HCT116 (cell line): ENCODE results near the gene SLK. TPM values are rescaled to one million over a fixed set of nuclear protein-coding genes. Genes with fewer than 3 reads are reported as not detected.

Experiments used
- ATAC-seq: fragments of 200-7000 bp; cut with Tn5 transposase; 2 replicates; pipeline ENCODE4 v1.9.1; 2020; ENCODE audit warnings: mild to moderate bottlenecking, moderate library complexity
- BruUV-seq: library from RNA; stranded (reverse); fragments of 400-500 nt; replicated peaks from 2 replicates; lab custom pipeline; 2021; lab: Mats Ljungman, UMichigan
- CTCF ChIA-PET: fragments of 300-600 bp; sonication (Branson Sonifier 250); formaldehyde crosslinking; loops from one replicate; lab custom pipeline; 2021; ENCODE audit warnings: antibody characterized with exemption; lab: Charles Lee
- POLR2A ChIA-PET: fragments of 300-600, 350-600 bp; sonication (Branson Sonifier 250); formaldehyde crosslinking; loops from one replicate; lab custom pipeline; 2021; ENCODE audit warnings: antibody characterized with exemption; lab: Charles Lee
- RAD21 ChIA-PET, 2 experiments: fragments of 300-600 bp; sonication (Branson Sonifier 250); formaldehyde crosslinking; loops; one replicate each; lab custom pipeline; 2023; ENCODE audit warnings: low total read pairs in 2 of 2; ENCODE audit not compliant: uncharacterized antibody in 2 of 2, unreplicated experiment in 2 of 2, low non-redundant PET in 1 of 2; lab: Charles Lee
- DNase-seq: peaks from one replicate; pipeline ENCODE4 v3.0.0-alpha.2; 2010; ENCODE audit warnings: low read depth, low spot score
- H2AFZ ChIP-seq: fragments of 200-600 bp; shearing (Covaris generic), sonication (generic); 2 replicates; pipeline ENCODE4 v1.6.1; 2017; ENCODE audit warnings: low read depth, mixed run types, mixed read lengths, antibody characterized with exemption, low read length; ENCODE audit not compliant: poor library complexity, severe bottlenecking
- H3K27ac ChIP-seq: 2 replicates; pipeline ENCODE4 v1.5.1; 2012; ENCODE audit warnings: low read depth, low read length
- H3K27me3 ChIP-seq: fragments of 200-600 bp; sonication (generic); 2 replicates; pipeline ENCODE4 v1.6.1; 2016; ENCODE audit warnings: mixed run types, low read length, mixed read lengths; ENCODE audit not compliant: insufficient read depth
- H3K36me3 ChIP-seq, 2 experiments: fragments of 200-500 bp in 1 of 2; fragments of 200-600 bp in 1 of 2; sonication (Bioruptor generic) in 1 of 2; sonication (generic) in 1 of 2; 2 replicates each; pipeline versions ENCODE4 v1.5.1 to v1.6.1; 2014 to 2016; ENCODE audit warnings: low read length in 2 of 2, inconsistent platforms in 1 of 2, mixed read lengths in 1 of 2, mixed run types in 1 of 2; ENCODE audit not compliant: insufficient read depth in 2 of 2, control insufficient read depth in 1 of 2
- H3K4me1 ChIP-seq, 2 experiments: fragments of 200-600 bp in 1 of 2; sonication (generic) in 1 of 2; 2 replicates each; pipeline versions ENCODE4 v1.5.1 to v1.6.1; 2012 to 2017; ENCODE audit warnings: low read length in 2 of 2, inconsistent platforms in 1 of 2, mild to moderate bottlenecking in 1 of 2, mixed read lengths in 1 of 2, mixed run types in 1 of 2, moderate library complexity in 1 of 2; ENCODE audit not compliant: insufficient read depth in 2 of 2, control insufficient read depth in 1 of 2
- H3K4me2 ChIP-seq: fragments of 200-600 bp; sonication (generic); 2 replicates; pipeline ENCODE4 v1.6.1; 2017; ENCODE audit warnings: mixed run types, low read length, mixed read lengths
- H3K4me3 ChIP-seq, 2 experiments: fragments of 200-600 bp in 1 of 2; sonication (generic) in 1 of 2; replicated peaks in 1 of 2; 2 replicates each; pipeline ENCODE4 v1.5.1; 2011 to 2016; ENCODE audit warnings: low read length in 2 of 2, control low read depth in 1 of 2, low read depth in 1 of 2, mild to moderate bottlenecking in 1 of 2, mixed read lengths in 1 of 2, mixed run types in 1 of 2
- H3K79me2 ChIP-seq: fragments of 200-600 bp; sonication (generic); 2 replicates; pipeline ENCODE4 v1.6.1; 2017; ENCODE audit warnings: mild to moderate bottlenecking, mixed run types, low read length, moderate library complexity, mixed read lengths; ENCODE audit not compliant: insufficient read depth
- H3K9ac ChIP-seq: fragments of 200-600 bp; sonication (generic); 2 replicates; pipeline ENCODE4 v1.6.1; 2016; ENCODE audit warnings: low read length, mixed read lengths
- H3K9me2 ChIP-seq: fragments of 200-600 bp; sonication (generic), shearing (Covaris generic); 2 replicates; pipeline ENCODE4 v1.6.1; 2017; ENCODE audit warnings: mixed run types, mild to moderate bottlenecking, moderate library complexity; ENCODE audit not compliant: insufficient read depth
- H3K9me3 ChIP-seq, 2 experiments: fragments of 200-500 bp in 1 of 2; fragments of 200-600 bp in 1 of 2; sonication (Bioruptor generic) in 1 of 2; sonication (generic) in 1 of 2; 2 replicates each; pipeline ENCODE4 v1.6.1; 2014 to 2017; ENCODE audit warnings: low read length in 2 of 2, mixed read lengths in 2 of 2, inconsistent platforms in 1 of 2, low read depth in 1 of 2, mild to moderate bottlenecking in 1 of 2, mixed run types in 1 of 2, moderate library complexity in 1 of 2; ENCODE audit not compliant: control insufficient read depth in 1 of 2, insufficient read depth in 1 of 2
- H4K20me1 ChIP-seq: fragments of 200-600 bp; sonication (generic), shearing (Covaris generic); 2 replicates; pipeline ENCODE4 v1.6.1; 2017; ENCODE audit warnings: mixed run types, mild to moderate bottlenecking, moderate library complexity; ENCODE audit not compliant: insufficient read depth
- CBX3 ChIP-seq: IDR thresholded peaks from 2 replicates; pipeline ENCODE4 v1.6.1; 2012; ENCODE audit warnings: low read depth
- ELF1 ChIP-seq: IDR thresholded peaks from 2 replicates; pipeline ENCODE4 v1.6.1; 2012; ENCODE audit warnings: low read depth, borderline replicate concordance
- EZH2phosphoT487 ChIP-seq: fragments of 200-600 bp; IDR thresholded peaks from 2 replicates; pipeline ENCODE4 v1.6.1; 2018; ENCODE audit warnings: antibody characterized with exemption, borderline replicate concordance
- POLR2A ChIP-seq: IDR thresholded peaks from 2 replicates; pipeline ENCODE4 v1.7.0; 2011; ENCODE audit warnings: borderline replicate concordance; ENCODE audit not compliant: insufficient read depth, insufficient read length; ENCODE audit errors: extremely low read depth
- POLR2AphosphoS5 ChIP-seq: IDR thresholded peaks from 2 replicates; pipeline ENCODE4 v1.6.1; 2011; ENCODE audit warnings: mild to moderate bottlenecking, low read depth, low read length, moderate library complexity
- RAD21 ChIP-seq: IDR thresholded peaks from 2 replicates; pipeline ENCODE4 v1.6.1; 2012; ENCODE audit warnings: low read depth, mild to moderate bottlenecking
- SP1 ChIP-seq: IDR thresholded peaks from 2 replicates; pipeline ENCODE4 v1.6.1; 2012; ENCODE audit warnings: low read depth
- TCF7L2 ChIP-seq: IDR thresholded peaks from 2 replicates; pipeline ENCODE4 v1.7.0; 2011; ENCODE audit warnings: borderline replicate concordance, inconsistent platforms; ENCODE audit not compliant: insufficient read depth, insufficient read length; ENCODE audit errors: extremely low read depth
- intact Hi-C: fragments of 100-400 bp; cut with micrococcal nuclease; formaldehyde crosslinking; loops from 2 replicates; pipeline ENCODE4 v1.10.0; 2022
- total RNA-seq: library from RNA; stranded (reverse); gene quantifications from one replicate; pipeline ENCODE4 v1.2.1, GENCODE V29; 2021; ENCODE audit not compliant: unreplicated experiment
- TF ChIP-seq, protein P1 (sequence below), 3 experiments: fragments of 200-600 bp in 1 of 3; sonication (generic) in 1 of 3; IDR thresholded peaks in 2 of 3; conservative IDR thresholded peaks in 1 of 3; 2 replicates each; pipeline ENCODE4 v1.5.1; 2012 to 2017; ENCODE audit warnings: low read depth in 2 of 3, low read length in 2 of 3, antibody characterized with exemption in 1 of 3, borderline replicate concordance in 1 of 3, control low read depth in 1 of 3, mild to moderate bottlenecking in 1 of 3, mixed read lengths in 1 of 3, mixed run types in 1 of 3, moderate library complexity in 1 of 3; ENCODE audit not compliant: insufficient read depth in 1 of 3
- TF ChIP-seq, protein P2 (sequence below): IDR thresholded peaks from 2 replicates; pipeline ENCODE4 v1.6.1; 2012

Gene SLK
- total RNA-seq, 1 experiment from 2014 or later, result 44.2 TPM

DNA sequence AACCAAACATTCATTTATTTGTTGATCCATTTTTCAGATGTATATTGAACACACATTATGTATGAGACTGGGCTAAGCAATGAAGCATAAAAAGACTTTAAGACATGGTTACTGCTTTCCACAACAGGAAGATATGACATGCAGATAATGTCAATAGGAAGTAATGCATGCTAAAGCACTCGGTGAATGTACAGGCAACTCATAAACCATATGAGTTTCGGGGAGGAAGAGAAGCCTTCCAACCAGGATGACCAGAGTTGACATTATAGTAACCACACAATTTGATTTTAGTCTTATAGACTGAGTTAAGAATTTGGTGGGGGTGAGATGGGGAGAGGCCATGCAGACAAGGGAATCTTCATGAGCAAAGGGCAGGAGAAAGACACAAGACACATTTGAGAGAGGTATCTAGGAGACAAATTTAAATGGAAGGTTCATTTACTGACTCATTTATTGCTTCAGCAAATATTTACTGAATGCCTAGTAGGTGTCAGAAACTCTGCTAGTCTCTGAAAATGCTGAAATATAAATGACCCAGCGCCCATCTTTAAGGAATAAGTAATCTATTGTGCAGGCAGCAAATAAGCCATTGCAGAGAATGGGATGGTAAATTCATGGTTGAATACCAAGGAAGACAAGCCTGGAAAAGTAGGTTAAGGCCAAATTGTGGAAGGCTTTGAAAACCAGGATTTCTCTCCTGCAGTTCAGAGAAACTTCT, 19.0 kb upstream of the SLK start (continued):
- no peak for TF ChIP-seq RAD21
- TF ChIP-seq POLR2A, result no peak
- TF ChIP-seq CBX3, result no peak
- TF ChIP-seq, protein P1, sequence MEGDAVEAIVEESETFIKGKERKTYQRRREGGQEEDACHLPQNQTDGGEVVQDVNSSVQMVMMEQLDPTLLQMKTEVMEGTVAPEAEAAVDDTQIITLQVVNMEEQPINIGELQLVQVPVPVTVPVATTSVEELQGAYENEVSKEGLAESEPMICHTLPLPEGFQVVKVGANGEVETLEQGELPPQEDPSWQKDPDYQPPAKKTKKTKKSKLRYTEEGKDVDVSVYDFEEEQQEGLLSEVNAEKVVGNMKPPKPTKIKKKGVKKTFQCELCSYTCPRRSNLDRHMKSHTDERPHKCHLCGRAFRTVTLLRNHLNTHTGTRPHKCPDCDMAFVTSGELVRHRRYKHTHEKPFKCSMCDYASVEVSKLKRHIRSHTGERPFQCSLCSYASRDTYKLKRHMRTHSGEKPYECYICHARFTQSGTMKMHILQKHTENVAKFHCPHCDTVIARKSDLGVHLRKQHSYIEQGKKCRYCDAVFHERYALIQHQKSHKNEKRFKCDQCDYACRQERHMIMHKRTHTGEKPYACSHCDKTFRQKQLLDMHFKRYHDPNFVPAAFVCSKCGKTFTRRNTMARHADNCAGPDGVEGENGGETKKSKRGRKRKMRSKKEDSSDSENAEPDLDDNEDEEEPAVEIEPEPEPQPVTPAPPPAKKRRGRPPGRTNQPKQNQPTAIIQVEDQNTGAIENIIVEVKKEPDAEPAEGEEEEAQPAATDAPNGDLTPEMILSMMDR (IDR thresholded peaks at IDR 0.05 in 2 of 3, conservative IDR thresholded peaks at IDR 0.05 in 1 of 3; ENCODE audit: borderline replicate concordance in 1 of 3, insufficient read depth in 1 of 3, low read depth in 2 of 3, low read length in 2 of 3), result no peak
- TF ChIP-seq ELF1, result no peak
- TF ChIP-seq SP1, result no peak
- TF ChIP-seq TCF7L2, result no peak
- TF ChIP-seq, protein P2, sequence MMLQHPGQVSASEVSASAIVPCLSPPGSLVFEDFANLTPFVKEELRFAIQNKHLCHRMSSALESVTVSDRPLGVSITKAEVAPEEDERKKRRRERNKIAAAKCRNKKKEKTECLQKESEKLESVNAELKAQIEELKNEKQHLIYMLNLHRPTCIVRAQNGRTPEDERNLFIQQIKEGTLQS, result no peak
- TF ChIP-seq, all 23 proteins: peak for 0

DNA sequence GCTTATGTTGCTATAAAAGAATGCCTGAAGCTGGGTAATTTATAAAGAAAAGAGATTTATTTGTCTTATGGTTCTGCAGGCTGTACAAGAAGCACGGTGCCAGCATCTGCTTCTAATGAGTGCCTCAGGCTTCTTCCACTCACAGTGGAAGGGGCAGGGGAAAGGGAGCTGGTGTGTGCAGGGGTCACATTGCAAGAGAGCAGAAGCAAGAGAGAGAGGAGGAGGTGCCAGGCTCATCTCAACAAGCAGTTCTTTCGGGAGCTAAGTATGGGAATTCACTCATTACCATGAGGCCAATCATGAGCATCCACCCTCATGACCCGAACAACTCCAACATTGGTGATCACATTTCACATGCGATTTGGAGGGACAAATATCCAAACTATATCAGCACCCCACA, 17.2 kb upstream of the SLK start:
- TF ChIP-seq TCF7L2 (no peak), POLR2AphosphoS5 (no peak), EZH2phosphoT487 (no peak), POLR2A (no peak)
- H3K9me3 ChIP-seq, result peaks cover 0 to 5% of the 10 kb centered on the region in 2 experiments; a peak in 1 of 4 replicates
- no peak for DNase-seq
- ChIA-PET CTCF (interaction anchor here (1.0 kb wide), 1 partner anchor 62 kb away, joined by 3 read pairs; no protein-coding TSS in a partner anchor), RAD21 (no interaction called here), POLR2A (no interaction called here)
- no peak overlapping the region for H3K27ac ChIP-seq
- H3K4me3 ChIP-seq, result no peak overlapping the region
- no peak overlapping the region for H3K9ac ChIP-seq
- no peaks in the 10 kb centered on the region for H3K36me3 ChIP-seq
- no TSS peak for BruUV-seq
- no peak overlapping the region for H2AFZ ChIP-seq
- H4K20me1 ChIP-seq, result no peaks in the 10 kb centered on the region
- no peaks in the 10 kb centered on the region for H3K27me3 ChIP-seq
- H3K79me2 ChIP-seq, result no peaks in the 10 kb centered on the region
- intact Hi-C loops, result no loop called here
- no peak for ATAC-seq
- no peaks in the 10 kb centered on the region for H3K4me1 ChIP-seq
- no peak overlapping the region for H3K4me2 ChIP-seq
- H3K9me2 ChIP-seq, result no peaks in the 10 kb centered on the region
